HepG2 (cell line): ENCODE results near the gene PPP2R5B. TPM values are rescaled to one million over a fixed set of nuclear protein-coding genes. Genes with fewer than 3 reads are reported as not detected.

Source experiments
- GLI4 ChIP-seq: sonication (generic); formaldehyde crosslinking; IDR thresholded peaks from 2 replicates; pipeline ENCODE4 v1.5.1; 2020; ENCODE audit warnings: missing genetic modification reagents, mild to moderate bottlenecking, moderate library complexity, borderline replicate concordance
- ZNF274 ChIP-seq: sonication (generic); formaldehyde crosslinking; IDR thresholded peaks from 2 replicates; pipeline ENCODE4 v1.5.1; 2020; ENCODE audit warnings: mild to moderate bottlenecking, missing genetic modification reagents
- polyA plus RNA-seq, 8 experiments: library from polyadenylated mRNA; depleted of rRNA in 3 of 8; stranded (reverse) in 7 of 8; unstranded in 1 of 8; fragments of >200 nt; fragmentation: Illumina TruSeq in 4 of 8; extraction: Trizol in 4 of 8; gene quantifications; 2 replicates each; pipeline versions ENCODE4 v1.2.1 to v1.2.3, GENCODE V29; 2011 to 2016; ENCODE audit warnings: low read depth in 4 of 8, missing spikeins in 1 of 8, mixed read lengths in 1 of 8; ENCODE audit not compliant: insufficient read depth in 1 of 8
- total RNA-seq, 5 experiments: library from RNA; depleted of rRNA; stranded (reverse); fragments of >200 nt; fragmentation: Illumina TruSeq; extraction: Trizol; gene quantifications; 2 replicates each; pipeline ENCODE4 v1.2.3, GENCODE V29; 2016; ENCODE audit warnings: low read depth in 1 of 5
- TF ChIP-seq, protein P1 (sequence below), 2 experiments: fragments of 450-650 bp in 1 of 2; sonication (generic) in 1 of 2; formaldehyde crosslinking in 1 of 2; IDR thresholded peaks; 2 replicates each; pipeline versions ENCODE4 v1.6.1 to v1.8.0; 2016 to 2022; ENCODE audit warnings: antibody characterized with exemption in 1 of 2, mild to moderate bottlenecking in 1 of 2, missing genetic modification reagents in 1 of 2

PPP2R5B gene
- total and polyA plus RNA-seq, 2 of the 13 experiments (the other 11 are each of a cell fraction or from before 2014, with no cell fraction given), result 2.3 to 8.3 TPM

DNA sequence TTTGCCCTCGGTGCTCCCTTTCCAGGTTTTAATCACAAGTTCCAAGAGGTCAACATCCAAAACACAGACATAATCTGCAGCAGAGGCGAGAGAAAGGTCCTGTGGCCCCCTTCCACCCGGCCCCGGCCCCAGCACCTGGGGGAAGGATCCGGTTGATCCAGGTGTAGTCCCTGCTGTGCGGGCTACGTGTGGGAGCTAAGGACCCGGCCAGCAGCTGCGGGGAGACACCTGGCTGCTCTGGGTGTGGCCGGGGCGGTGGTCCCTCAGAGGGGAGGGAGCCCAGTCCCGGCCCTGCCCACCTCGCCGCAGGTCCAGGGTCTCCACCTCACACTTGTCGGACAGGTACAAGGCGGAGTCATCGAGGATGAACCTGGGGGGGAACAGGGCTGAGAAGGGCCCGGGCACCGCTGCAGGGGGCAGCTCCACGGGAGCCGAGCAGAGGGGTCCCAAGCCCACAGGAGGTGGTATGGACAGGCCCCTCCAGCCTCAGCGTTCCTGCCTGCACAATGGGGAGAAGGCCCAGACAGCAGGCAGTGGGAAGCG, 21.1 kb upstream of the PPP2R5B start (continued):
- TF ChIP-seq, protein P1, sequence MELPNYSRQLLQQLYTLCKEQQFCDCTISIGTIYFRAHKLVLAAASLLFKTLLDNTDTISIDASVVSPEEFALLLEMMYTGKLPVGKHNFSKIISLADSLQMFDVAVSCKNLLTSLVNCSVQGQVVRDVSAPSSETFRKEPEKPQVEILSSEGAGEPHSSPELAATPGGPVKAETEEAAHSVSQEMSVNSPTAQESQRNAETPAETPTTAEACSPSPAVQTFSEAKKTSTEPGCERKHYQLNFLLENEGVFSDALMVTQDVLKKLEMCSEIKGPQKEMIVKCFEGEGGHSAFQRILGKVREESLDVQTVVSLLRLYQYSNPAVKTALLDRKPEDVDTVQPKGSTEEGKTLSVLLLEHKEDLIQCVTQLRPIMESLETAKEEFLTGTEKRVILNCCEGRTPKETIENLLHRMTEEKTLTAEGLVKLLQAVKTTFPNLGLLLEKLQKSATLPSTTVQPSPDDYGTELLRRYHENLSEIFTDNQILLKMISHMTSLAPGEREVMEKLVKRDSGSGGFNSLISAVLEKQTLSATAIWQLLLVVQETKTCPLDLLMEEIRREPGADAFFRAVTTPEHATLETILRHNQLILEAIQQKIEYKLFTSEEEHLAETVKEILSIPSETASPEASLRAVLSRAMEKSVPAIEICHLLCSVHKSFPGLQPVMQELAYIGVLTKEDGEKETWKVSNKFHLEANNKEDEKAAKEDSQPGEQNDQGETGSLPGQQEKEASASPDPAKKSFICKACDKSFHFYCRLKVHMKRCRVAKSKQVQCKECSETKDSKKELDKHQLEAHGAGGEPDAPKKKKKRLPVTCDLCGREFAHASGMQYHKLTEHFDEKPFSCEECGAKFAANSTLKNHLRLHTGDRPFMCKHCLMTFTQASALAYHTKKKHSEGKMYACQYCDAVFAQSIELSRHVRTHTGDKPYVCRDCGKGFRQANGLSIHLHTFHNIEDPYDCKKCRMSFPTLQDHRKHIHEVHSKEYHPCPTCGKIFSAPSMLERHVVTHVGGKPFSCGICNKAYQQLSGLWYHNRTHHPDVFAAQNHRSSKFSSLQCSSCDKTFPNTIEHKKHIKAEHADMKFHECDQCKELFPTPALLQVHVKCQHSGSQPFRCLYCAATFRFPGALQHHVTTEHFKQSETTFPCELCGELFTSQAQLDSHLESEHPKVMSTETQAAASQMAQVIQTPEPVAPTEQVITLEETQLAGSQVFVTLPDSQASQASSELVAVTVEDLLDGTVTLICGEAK (IDR thresholded peaks at IDR 0.05), result no peak
- TF ChIP-seq, protein P1 (CRISPR knock-in tag; IDR thresholded peaks at IDR 0.05), result no peak
- TF ChIP-seq ZNF274 (no peak), GLI4 (CRISPR knock-in tag) (no peak)
